HL-60 (cell line): Measurements from ENCODE around the gene CCM2.

Experiments
- DNase-seq, 2 experiments: peaks; one replicate each; pipeline ENCODE4 v3.0.0-alpha.2; 2010 to 2020; ENCODE audit warnings: low read depth in 1 of 2, low spot score in 1 of 2
- H3K27ac ChIP-seq: fragments of 250-450 bp; sonication (Bioruptor Pico); replicated peaks from 2 replicates; pipeline ENCODE4 v1.5.1; 2020; ENCODE audit warnings: mild to moderate bottlenecking, moderate library complexity
- H3K27me3 ChIP-seq: fragments of 250-450 bp; sonication (Bioruptor Pico); 2 replicates; pipeline ENCODE4 v1.5.1; 2021; ENCODE audit warnings: mild to moderate bottlenecking, moderate library complexity; ENCODE audit not compliant: insufficient read depth, poor library complexity, severe bottlenecking
- H3K4me3 ChIP-seq: replicated peaks from 2 replicates; pipeline ENCODE4 v1.5.1; 2011; ENCODE audit warnings: mild to moderate bottlenecking, control low read depth, low read length; ENCODE audit not compliant: insufficient read depth
- CTCF ChIP-seq: IDR thresholded peaks from one replicate; pipeline ENCODE4 v1.5.1; 2011; ENCODE audit warnings: low read length, control low read depth, inconsistent platforms; ENCODE audit not compliant: insufficient read depth
- GABPA ChIP-seq: IDR thresholded peaks from 2 replicates; pipeline ENCODE4 v1.6.1; 2012; ENCODE audit warnings: low read depth
- POLR2AphosphoS5 ChIP-seq: IDR thresholded peaks from 2 replicates; pipeline ENCODE4 v1.6.1; 2012; ENCODE audit warnings: low read depth
- REST ChIP-seq: IDR thresholded peaks from 2 replicates; pipeline ENCODE4 v1.6.1; 2012; ENCODE audit warnings: low read depth; ENCODE audit not compliant: insufficient replicate concordance
- SPI1 ChIP-seq: IDR thresholded peaks from 2 replicates; pipeline ENCODE4 v1.6.1; 2012; ENCODE audit warnings: low read depth, mild to moderate bottlenecking, borderline replicate concordance

Gene CCM2

GRCh38 chr7:45026984-45027773 lies 27.2 kb downstream of the CCM2 start:
- peak overlapping the region; percentile 64 for H3K4me3 ChIP-seq
- peak; percentile 41 to 81 for DNase-seq
- H3K27ac ChIP-seq: peak overlapping the region; percentile 96
- TF ChIP-seq GABPA (peak; percentile 39; the same call in 1 of the 2 replicates), CTCF (no peak), REST (peak; percentile 56), POLR2AphosphoS5 (peak; percentile 74; the same call in 1 of the 2 replicates), SPI1 (peak; percentile 86)
- H3K27me3 ChIP-seq: no peaks in the 10 kb centered on the region

GRCh38 chr7:45027774-45028114 lies 27.7 kb downstream of the CCM2 start:
- Histone ChIP-seq H3K4me3 (peak overlapping the region; percentile 64), H3K27me3 (no peaks in the 10 kb centered on the region), H3K27ac (peak overlapping the region; percentile 96)
- DNase-seq: peak in 1 of 2 experiments; percentile 40
- no peak for TF ChIP-seq GABPA
- TF ChIP-seq CTCF: no peak
- TF ChIP-seq SPI1: no peak
- no peak for TF ChIP-seq POLR2AphosphoS5
- no peak for TF ChIP-seq REST

GRCh38 chr7:45028138-45028919 lies 28.3 kb downstream of the CCM2 start:
- peak in 1 of 2 experiments; percentile 29 for DNase-seq
- Histone ChIP-seq H3K27ac (peak overlapping the region; percentile 96), H3K4me3 (peak overlapping the region; percentile 64)

More at GRCh38 chr7:45028138-45028919, 28.3 kb downstream of the CCM2 start:
- no peaks in the 10 kb centered on the region for H3K27me3 ChIP-seq
- no peak for TF ChIP-seq SPI1
- TF ChIP-seq REST: peak; percentile 41
